ENCODE measurements around the gene ASPHD1.

ASPHD1 gene

DNA sequence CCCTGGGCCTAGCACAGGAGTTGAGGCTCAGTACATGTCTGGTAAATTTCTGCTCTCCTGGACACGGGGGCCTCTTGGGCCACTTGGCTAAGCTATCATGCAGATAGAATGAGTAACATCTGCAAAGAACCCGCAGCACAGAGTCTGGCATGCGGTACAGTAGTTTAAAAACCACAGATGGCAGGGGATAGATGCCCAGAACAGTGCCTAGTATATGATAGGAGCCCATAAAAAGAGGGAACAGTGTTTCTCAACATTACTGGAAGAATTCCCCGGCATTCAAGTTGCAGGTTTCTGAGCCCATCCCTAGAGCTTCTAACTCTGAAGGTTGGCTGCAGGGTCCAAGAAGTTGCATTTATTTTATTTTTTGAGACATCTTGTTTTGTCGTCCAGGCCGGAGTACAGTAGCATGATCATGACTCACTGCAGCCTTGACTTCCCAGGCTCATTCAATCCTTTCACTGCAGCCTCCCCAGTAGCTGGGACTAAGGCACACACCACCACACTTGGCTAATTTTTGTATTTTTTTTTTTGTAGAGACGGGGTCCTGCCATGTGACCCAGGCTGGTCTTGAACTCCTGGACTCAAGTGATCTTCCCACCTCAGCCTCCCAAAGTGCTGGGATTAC, 43.0 kb upstream of the ASPHD1 start:
- H3K4me3 ChIP-seq (ENCODE audit: low read depth, low read length): no peak overlapping the region

DNA sequence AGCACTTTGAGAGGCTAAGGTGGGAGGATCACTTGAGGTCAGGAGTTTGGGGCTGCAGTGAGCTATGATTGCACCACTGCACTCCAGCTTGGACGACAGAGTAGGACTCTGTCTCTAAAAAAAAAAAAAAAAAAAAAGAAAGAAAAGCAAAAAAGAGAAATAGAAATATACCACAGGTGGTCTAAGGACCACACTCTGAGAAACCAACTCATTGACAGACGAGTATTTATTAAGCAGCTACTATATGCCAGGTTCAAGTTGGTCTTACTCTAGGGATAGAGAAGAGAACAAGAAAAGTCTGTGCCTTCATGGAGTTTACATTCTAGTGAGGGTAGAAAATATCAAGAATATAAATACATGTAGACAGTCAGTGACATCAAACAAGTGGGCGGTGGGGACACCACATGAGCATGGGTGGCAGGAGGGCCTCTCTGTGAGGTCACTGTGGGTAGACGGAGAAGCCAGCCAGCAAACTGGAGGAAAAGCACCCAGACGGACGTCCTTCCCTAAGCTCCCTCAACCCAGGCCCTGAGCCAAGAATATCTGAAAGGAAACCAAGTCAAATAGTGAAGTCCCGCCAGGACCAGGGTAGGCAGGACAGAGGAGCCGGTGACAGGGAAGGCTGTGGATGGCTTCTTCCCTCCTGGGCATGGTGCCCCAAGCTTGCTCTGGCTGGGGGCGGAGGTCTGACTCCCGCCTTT, 42.0 kb upstream of the ASPHD1 start:
- Histone ChIP-seq H3K36me3 (ENCODE audit: control insufficient read depth, insufficient read depth, low read length) (no peaks in the 10 kb centered on the region), H3K27ac (no peak overlapping the region), H3K9ac (no peak overlapping the region), H3K4me3 (ENCODE audit: low read depth, low read length) (no peak overlapping the region), H3K4me2 (ENCODE audit: low read length) (no peak overlapping the region), H2AFZ (no peak overlapping the region), H3K9me3 (ENCODE audit: control insufficient read depth, low read length) (no peaks in the 10 kb centered on the region), H3K27me3 (ENCODE audit: control insufficient read depth, insufficient read depth, low read length) (no peaks in the 10 kb centered on the region), H3K79me2 (peaks cover 12% of the 10 kb centered on the region), H3K4me1 (peaks cover 4% of the 10 kb centered on the region)
- TF ChIP-seq, protein P1, sequence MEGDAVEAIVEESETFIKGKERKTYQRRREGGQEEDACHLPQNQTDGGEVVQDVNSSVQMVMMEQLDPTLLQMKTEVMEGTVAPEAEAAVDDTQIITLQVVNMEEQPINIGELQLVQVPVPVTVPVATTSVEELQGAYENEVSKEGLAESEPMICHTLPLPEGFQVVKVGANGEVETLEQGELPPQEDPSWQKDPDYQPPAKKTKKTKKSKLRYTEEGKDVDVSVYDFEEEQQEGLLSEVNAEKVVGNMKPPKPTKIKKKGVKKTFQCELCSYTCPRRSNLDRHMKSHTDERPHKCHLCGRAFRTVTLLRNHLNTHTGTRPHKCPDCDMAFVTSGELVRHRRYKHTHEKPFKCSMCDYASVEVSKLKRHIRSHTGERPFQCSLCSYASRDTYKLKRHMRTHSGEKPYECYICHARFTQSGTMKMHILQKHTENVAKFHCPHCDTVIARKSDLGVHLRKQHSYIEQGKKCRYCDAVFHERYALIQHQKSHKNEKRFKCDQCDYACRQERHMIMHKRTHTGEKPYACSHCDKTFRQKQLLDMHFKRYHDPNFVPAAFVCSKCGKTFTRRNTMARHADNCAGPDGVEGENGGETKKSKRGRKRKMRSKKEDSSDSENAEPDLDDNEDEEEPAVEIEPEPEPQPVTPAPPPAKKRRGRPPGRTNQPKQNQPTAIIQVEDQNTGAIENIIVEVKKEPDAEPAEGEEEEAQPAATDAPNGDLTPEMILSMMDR (IDR thresholded peaks at IDR 0.05): no peak

More for the DNA sequence above, 43.0 kb upstream of the ASPHD1 start:
- peaks cover 4% of the 10 kb centered on the region for H3K4me1 ChIP-seq
- no peak overlapping the region for H3K9ac ChIP-seq
- H3K27me3 ChIP-seq (ENCODE audit: control insufficient read depth, insufficient read depth, low read length): no peaks in the 10 kb centered on the region
- H3K4me2 ChIP-seq (ENCODE audit: low read length): no peak overlapping the region
- TF ChIP-seq, protein P1 (IDR thresholded peaks at IDR 0.05): no peak
- H3K9me3 ChIP-seq (ENCODE audit: control insufficient read depth, low read length): no peaks in the 10 kb centered on the region
- H2AFZ ChIP-seq: no peak overlapping the region
- peaks cover 11% of the 10 kb centered on the region for H3K79me2 ChIP-seq
- H3K27ac ChIP-seq: no peak overlapping the region
- H3K36me3 ChIP-seq (ENCODE audit: control insufficient read depth, insufficient read depth, low read length): no peaks in the 10 kb centered on the region

DNA sequence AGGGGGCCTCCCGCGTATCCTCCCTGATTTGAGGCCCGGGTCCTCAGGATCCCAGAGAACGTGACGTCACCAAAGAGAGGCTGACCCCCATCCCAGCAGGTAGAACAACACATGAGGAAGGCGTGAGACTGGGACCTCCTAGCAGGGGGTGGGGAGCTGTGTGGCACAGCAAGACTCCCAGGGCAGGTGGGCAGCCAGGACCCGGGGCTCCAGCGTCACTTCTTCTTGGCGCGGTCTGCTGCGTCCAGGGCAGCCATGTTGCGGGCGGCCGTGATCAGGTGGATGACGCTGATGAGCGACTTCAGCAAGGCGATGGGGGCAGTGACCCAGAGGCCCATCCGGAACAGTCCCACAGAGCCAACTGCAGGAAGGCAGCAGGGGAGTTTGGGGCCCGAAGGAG, 41.3 kb upstream of the ASPHD1 start:
- H3K36me3 ChIP-seq (ENCODE audit: control insufficient read depth, insufficient read depth, low read length): no peaks in the 10 kb centered on the region
- no peak overlapping the region for H3K27ac ChIP-seq
- no peak overlapping the region for H2AFZ ChIP-seq
- TF ChIP-seq, protein P1 (IDR thresholded peaks at IDR 0.05): no peak
- no peak overlapping the region for H3K9ac ChIP-seq
- H3K79me2 ChIP-seq: peaks cover 12% of the 10 kb centered on the region
- H3K4me2 ChIP-seq (ENCODE audit: low read length): no peak overlapping the region
- peaks cover 4% of the 10 kb centered on the region for H3K4me1 ChIP-seq
- H3K27me3 ChIP-seq (ENCODE audit: control insufficient read depth, insufficient read depth, low read length): no peaks in the 10 kb centered on the region
- no peaks in the 10 kb centered on the region for H3K9me3 ChIP-seq (ENCODE audit: control insufficient read depth, low read length)
- no peak overlapping the region for H3K4me3 ChIP-seq (ENCODE audit: low read depth, low read length)

DNA sequence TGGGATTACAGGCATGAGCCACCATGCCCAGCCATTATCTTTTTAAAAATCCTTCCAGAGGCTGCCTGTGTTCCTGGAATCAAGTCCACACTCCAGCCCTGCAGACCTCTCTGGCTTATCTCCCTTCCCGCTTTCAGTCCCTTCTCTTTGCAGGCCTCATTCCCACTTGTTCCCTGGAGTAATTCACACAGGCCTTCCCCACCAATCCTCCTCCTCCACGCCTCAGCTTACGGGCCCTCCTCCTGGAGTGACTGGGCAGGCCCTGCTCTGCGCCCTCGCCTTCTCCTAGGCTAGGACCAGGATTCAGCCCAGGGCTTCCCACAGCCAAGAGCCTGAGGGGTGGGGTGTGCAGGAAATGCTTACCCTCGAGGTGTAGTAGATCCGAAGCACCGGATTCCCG, 40.1 kb upstream of the ASPHD1 start:
- H3K27me3 ChIP-seq (ENCODE audit: control insufficient read depth, insufficient read depth, low read length): no peaks in the 10 kb centered on the region
- no peaks in the 10 kb centered on the region for H3K36me3 ChIP-seq (ENCODE audit: control insufficient read depth, insufficient read depth, low read length)
- peaks cover 12% of the 10 kb centered on the region for H3K79me2 ChIP-seq
- TF ChIP-seq, protein P1 (IDR thresholded peaks at IDR 0.05): no peak
- H3K4me3 ChIP-seq (ENCODE audit: low read depth, low read length): no peak overlapping the region
- H3K27ac ChIP-seq: no peak overlapping the region
- H3K4me1 ChIP-seq: peaks cover 4% of the 10 kb centered on the region
- H3K9ac ChIP-seq: no peak overlapping the region
- H3K9me3 ChIP-seq (ENCODE audit: control insufficient read depth, low read length): no peaks in the 10 kb centered on the region
- no peak overlapping the region for H2AFZ ChIP-seq
- no peak overlapping the region for H3K4me2 ChIP-seq (ENCODE audit: low read length)

Data from parathyroid adenoma (tissue), 2 donors.